AG04450 (cell line): ENCODE results near the gene MITF. TPM values are rescaled to one million over a fixed set of nuclear protein-coding genes. Genes with fewer than 3 reads are reported as not detected.

Source experiments
- CTCF ChIA-PET: fragments of 300-600, 350-600 bp; formaldehyde crosslinking; extraction: SDS; loops from one replicate; lab custom pipeline; 2022; ENCODE audit warnings: antibody characterized with exemption, inconsistent platforms; lab: Charles Lee
- POLR2A ChIA-PET: fragments of 350-600 bp; formaldehyde crosslinking; extraction: SDS; loops from one replicate; lab custom pipeline; 2021; ENCODE audit warnings: antibody characterized with exemption, inconsistent platforms; lab: Yijun Ruan, JAX
- DNase-seq: peaks from one replicate; pipeline ENCODE4 v3.0.0-alpha.2; 2011; ENCODE audit warnings: low read depth, low spot score
- H3K27ac ChIP-seq: one replicate; pipeline ENCODE4 v1.5.1; 2012; ENCODE audit warnings: low read depth, low read length, control low read depth
- H3K27me3 ChIP-seq: one replicate; pipeline ENCODE4 v1.6.0; 2012; ENCODE audit warnings: low read length; ENCODE audit not compliant: control insufficient read depth, insufficient read depth
- H3K4me3 ChIP-seq: 2 replicates; pipeline ENCODE4 v1.5.1; 2011; ENCODE audit warnings: mild to moderate bottlenecking, low read depth, low read length, control low read depth
- H3K9me3 ChIP-seq: 2 replicates; pipeline ENCODE4 v1.5.1; 2012; ENCODE audit warnings: low read length; ENCODE audit not compliant: control insufficient read depth, insufficient read depth
- polyA plus RNA-seq: library from polyadenylated mRNA; depleted of rRNA; stranded (reverse); fragments of >200 nt; gene quantifications from 2 replicates; pipeline ENCODE4 v1.2.3, GENCODE V29; 2011
- TF ChIP-seq, protein P1 (sequence below): IDR thresholded peaks from 2 replicates; pipeline ENCODE4 v1.5.1; 2011; ENCODE audit warnings: low read depth, low read length, control low read depth, inconsistent platforms

The MITF gene
- polyA plus RNA-seq, 1 experiment = 32.2 TPM

DNA sequence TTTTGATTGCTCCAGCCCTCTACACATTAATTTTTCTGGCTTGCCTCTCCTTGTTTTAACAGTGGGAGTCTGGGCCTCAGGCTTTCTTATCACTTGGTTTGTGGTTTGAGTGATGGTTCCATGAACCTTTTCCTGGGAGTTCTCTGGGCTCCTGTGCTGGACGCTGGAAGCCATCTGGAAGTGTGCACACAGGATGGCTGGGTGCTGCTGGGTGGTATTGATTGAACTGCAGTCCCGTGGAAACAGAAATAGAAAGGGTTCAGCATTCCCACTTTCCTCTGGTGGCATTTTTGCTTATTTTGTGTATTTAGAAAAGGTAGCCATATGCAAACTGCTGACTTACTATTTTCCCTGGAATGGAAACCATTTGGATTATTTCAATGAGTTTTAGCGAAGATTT, 25.6 kb downstream of the MITF start:
- TF ChIP-seq, protein P1, sequence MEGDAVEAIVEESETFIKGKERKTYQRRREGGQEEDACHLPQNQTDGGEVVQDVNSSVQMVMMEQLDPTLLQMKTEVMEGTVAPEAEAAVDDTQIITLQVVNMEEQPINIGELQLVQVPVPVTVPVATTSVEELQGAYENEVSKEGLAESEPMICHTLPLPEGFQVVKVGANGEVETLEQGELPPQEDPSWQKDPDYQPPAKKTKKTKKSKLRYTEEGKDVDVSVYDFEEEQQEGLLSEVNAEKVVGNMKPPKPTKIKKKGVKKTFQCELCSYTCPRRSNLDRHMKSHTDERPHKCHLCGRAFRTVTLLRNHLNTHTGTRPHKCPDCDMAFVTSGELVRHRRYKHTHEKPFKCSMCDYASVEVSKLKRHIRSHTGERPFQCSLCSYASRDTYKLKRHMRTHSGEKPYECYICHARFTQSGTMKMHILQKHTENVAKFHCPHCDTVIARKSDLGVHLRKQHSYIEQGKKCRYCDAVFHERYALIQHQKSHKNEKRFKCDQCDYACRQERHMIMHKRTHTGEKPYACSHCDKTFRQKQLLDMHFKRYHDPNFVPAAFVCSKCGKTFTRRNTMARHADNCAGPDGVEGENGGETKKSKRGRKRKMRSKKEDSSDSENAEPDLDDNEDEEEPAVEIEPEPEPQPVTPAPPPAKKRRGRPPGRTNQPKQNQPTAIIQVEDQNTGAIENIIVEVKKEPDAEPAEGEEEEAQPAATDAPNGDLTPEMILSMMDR = no peak
- H3K27ac ChIP-seq = no peak overlapping the region
- H3K4me3 ChIP-seq = no peak overlapping the region
- no peaks in the 10 kb centered on the region for H3K9me3 ChIP-seq
- CTCF ChIA-PET = no interaction called here
- no peak for DNase-seq
- POLR2A ChIA-PET = no interaction called here
- H3K27me3 ChIP-seq = no peaks in the 10 kb centered on the region

DNA sequence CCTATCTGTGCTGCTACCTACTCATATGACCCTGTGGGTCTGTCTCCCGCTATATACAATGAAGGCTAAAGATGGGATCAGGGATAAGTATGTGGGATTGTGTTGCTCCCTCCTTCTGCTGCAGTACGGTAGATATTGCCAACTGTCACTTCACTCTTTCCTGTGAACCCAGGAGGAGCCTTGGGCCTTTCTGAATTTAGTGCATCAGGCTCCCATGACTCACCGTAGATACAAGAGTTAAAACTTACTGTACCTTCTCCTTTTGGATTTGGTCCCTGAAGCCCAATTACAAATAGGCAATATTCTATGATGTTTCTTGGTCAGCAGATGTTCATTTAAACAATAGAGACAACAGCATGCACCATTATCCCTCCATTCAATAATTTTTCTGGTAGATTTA, 27.4 kb downstream of the MITF start:
- no peak overlapping the region for H3K4me3 ChIP-seq
- ChIA-PET CTCF (no interaction called here), POLR2A (no interaction called here)
- no peaks in the 10 kb centered on the region for H3K9me3 ChIP-seq
- no peaks in the 10 kb centered on the region for H3K27me3 ChIP-seq
- H3K27ac ChIP-seq = no peak overlapping the region
- no peak for DNase-seq
- TF ChIP-seq, protein P1 = no peak

DNA sequence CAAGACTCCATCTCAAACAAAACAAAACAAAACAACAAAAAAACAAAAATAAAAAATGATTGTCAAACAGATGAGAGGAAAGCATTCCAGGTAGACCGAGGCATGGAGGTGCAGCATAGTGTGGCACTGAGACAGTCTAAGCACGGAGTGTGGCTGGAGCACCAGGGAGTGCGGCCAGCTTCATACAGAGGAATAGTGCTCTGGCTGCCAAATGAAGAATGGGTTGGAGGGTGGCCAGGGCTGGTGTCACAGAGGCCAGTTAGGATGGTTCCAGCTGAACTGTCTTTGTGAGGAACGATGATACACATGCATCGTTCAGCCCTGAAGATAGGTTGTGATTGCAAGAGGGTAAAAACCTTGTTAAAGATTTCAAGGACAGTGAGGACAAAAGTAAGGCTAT, 28.3 kb downstream of the MITF start:
- no peaks in the 10 kb centered on the region for H3K27me3 ChIP-seq
- POLR2A ChIA-PET = no interaction called here
- TF ChIP-seq, protein P1 = no peak

DNA sequence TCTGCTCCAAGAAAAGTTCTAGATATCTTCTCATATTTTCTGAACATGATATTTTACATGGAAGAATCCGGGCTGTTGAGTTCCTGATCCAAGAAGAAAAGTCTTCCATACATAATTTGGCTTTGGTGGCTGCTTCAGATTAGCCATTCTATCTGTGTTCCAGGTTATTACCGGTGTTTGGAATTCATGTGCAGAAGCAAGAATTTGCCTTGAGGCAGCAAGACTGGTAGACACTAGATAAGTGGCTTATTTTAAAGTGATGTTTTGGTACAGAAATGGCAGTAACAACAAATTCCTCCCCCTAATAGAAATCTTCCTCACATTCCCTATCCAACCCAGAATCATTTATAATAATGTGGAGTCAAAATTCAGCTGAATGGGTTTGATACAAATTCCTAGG, 29.2 kb downstream of the MITF start:
- ChIA-PET POLR2A (no interaction called here), CTCF (no interaction called here)
- TF ChIP-seq, protein P1 = no peak
- Histone ChIP-seq H3K27ac (no peak overlapping the region), H3K9me3 (no peaks in the 10 kb centered on the region), H3K4me3 (no peak overlapping the region), H3K27me3 (no peaks in the 10 kb centered on the region)
- DNase-seq = no peak

More for the DNA sequence above, 28.3 kb downstream of the MITF start:
- H3K4me3 ChIP-seq = no peak overlapping the region
- no peaks in the 10 kb centered on the region for H3K9me3 ChIP-seq
- CTCF ChIA-PET = no interaction called here
- DNase-seq = no peak
- no peak overlapping the region for H3K27ac ChIP-seq

DNA sequence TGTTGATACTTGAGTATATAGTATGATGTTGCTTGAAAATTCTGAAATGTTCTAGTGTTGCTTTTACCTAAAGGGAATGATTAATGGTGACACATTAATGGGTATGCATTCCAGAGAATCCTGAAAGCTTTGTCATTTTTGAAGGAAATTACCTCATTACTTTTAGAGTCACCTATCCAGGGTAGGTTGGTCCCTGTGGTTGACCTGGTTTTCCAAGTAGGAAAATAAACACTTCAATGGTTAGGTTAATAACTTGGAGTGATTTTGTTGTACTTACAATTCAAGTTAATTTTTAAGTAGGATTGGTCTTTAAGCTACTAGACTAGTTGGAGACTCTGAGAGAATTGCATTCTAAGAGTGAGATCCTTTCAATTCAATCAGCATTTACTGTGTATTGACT, 31.0 kb downstream of the MITF start:
- H3K4me3 ChIP-seq = no peak overlapping the region
- ChIA-PET CTCF (interaction anchor here (1.0 to 1.7 kb wide), 3 partner anchors 22 to 178 kb away, joined by 4 to 7 read pairs (median 7); no protein-coding TSS in a partner anchor), POLR2A (interaction anchor here (1.5 kb wide), 1 partner anchor 31 kb away, joined by 4 read pairs; the partner anchor contains the start of gene MITF)
- no peaks in the 10 kb centered on the region for H3K9me3 ChIP-seq
- TF ChIP-seq, protein P1 = no peak
- DNase-seq = no peak
- no peaks in the 10 kb centered on the region for H3K27me3 ChIP-seq
- no peak overlapping the region for H3K27ac ChIP-seq
